ENCODE results near the gene VAMP4. TPM values are rescaled to one million over a fixed set of nuclear protein-coding genes. Genes with fewer than 3 reads are reported as not detected.

VAMP4 gene
- total and polyA plus RNA-seq, 10 of the 15 experiments (the other 5 are each of a cell fraction or from before 2014, with no cell fraction given): 0.90 to 7.9 (median 4.3) TPM

- no peak for TF ChIP-seq CTCF (IDR thresholded peaks at IDR 0.05 in 2 of 3, conservative IDR thresholded peaks at IDR 0.05 in 1 of 3; ENCODE audit: control insufficient read depth in 2 of 3, extremely low read depth in 1 of 3, insufficient read depth in 1 of 3, low read depth in 3 of 3, low read length in 3 of 3)
- TF ChIP-seq, protein P1, sequence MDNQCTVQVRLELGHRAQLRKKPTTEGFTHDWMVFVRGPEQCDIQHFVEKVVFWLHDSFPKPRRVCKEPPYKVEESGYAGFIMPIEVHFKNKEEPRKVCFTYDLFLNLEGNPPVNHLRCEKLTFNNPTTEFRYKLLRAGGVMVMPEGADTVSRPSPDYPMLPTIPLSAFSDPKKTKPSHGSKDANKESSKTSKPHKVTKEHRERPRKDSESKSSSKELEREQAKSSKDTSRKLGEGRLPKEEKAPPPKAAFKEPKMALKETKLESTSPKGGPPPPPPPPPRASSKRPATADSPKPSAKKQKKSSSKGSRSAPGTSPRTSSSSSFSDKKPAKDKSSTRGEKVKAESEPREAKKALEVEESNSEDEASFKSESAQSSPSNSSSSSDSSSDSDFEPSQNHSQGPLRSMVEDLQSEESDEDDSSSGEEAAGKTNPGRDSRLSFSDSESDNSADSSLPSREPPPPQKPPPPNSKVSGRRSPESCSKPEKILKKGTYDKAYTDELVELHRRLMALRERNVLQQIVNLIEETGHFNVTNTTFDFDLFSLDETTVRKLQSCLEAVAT (IDR thresholded peaks at IDR 0.05): 0 out of 2 replicates have a peak, but pooled peaks have one; percentile 32
- no peak; the same call in 1 of the 2 replicates for TF ChIP-seq TBL1XR1 (IDR thresholded peaks at IDR 0.05; ENCODE audit: low read depth, low read length)
- TF ChIP-seq, protein P2, sequence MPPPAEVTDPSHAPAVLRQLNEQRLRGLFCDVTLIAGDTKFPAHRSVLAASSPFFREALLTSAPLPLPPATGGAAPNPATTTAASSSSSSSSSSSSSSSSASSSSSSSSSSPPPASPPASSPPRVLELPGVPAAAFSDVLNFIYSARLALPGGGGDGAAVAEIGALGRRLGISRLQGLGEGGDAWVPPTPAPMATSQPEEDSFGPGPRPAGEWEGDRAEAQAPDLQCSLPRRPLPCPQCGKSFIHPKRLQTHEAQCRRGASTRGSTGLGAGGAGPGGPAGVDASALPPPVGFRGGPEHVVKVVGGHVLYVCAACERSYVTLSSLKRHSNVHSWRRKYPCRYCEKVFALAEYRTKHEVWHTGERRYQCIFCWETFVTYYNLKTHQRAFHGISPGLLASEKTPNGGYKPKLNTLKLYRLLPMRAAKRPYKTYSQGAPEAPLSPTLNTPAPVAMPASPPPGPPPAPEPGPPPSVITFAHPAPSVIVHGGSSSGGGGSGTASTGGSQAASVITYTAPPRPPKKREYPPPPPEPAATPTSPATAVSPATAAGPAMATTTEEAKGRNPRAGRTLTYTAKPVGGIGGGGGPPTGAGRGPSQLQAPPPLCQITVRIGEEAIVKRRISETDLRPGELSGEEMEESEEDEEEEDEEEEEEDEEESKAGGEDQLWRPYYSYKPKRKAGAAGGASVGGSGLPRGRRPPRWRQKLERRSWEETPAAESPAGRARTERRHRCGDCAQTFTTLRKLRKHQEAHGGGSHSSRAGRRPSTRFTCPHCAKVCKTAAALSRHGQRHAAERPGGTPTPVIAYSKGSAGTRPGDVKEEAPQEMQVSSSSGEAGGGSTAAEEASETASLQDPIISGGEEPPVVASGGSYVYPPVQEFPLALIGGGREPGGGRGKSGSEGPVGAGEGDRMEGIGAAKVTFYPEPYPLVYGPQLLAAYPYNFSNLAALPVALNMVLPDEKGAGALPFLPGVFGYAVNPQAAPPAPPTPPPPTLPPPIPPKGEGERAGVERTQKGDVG (CRISPR knock-in tag; IDR thresholded peaks at IDR 0.05): no peak
- TF ChIP-seq SMC3 (IDR thresholded peaks at IDR 0.05; ENCODE audit: borderline replicate concordance, low read length): no peak
- TF ChIP-seq ZNF24 (IDR thresholded peaks at IDR 0.05): no peak
- TF ChIP-seq ELK1 (IDR thresholded peaks at IDR 0.05; ENCODE audit: low read depth, low read length): peak; percentile 37; the same call in 1 of the 2 replicates
- no peak for TF ChIP-seq DPF2 (IDR thresholded peaks at IDR 0.05)
- no peak for TF ChIP-seq SMARCA5 (IDR thresholded peaks at IDR 0.05)
- no peak for TF ChIP-seq YBX1 (IDR thresholded peaks at IDR 0.05)
- no peak for TF ChIP-seq IRF4 (IDR thresholded peaks at IDR 0.05; ENCODE audit: low read depth, low read length)
- TF ChIP-seq FOXM1 (IDR thresholded peaks at IDR 0.05; ENCODE audit: low read depth, low read length): no peak
- peak; percentile 91 for TF ChIP-seq RFX5 (IDR thresholded peaks at IDR 0.05; ENCODE audit: low read depth, low read length)
- no peak for TF ChIP-seq EZH2 (IDR thresholded peaks at IDR 0.05; ENCODE audit: borderline replicate concordance, control insufficient read depth, low read depth, low read length)
- TF ChIP-seq USF1 (IDR thresholded peaks at IDR 0.05; ENCODE audit: borderline replicate concordance, extremely low read length, insufficient read depth, low read depth, low read length): peak; percentile 27
- no peak for TF ChIP-seq CBX3 (IDR thresholded peaks at IDR 0.05; ENCODE audit: borderline replicate concordance, low read depth)
- TF ChIP-seq ZNF217 (IDR thresholded peaks at IDR 0.05): no peak
- TF ChIP-seq, protein P3, sequence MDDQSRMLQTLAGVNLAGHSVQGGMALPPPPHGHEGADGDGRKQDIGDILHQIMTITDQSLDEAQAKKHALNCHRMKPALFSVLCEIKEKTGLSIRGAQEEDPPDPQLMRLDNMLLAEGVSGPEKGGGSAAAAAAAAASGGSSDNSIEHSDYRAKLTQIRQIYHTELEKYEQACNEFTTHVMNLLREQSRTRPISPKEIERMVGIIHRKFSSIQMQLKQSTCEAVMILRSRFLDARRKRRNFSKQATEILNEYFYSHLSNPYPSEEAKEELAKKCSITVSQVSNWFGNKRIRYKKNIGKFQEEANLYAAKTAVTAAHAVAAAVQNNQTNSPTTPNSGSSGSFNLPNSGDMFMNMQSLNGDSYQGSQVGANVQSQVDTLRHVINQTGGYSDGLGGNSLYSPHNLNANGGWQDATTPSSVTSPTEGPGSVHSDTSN (IDR thresholded peaks at IDR 0.05; ENCODE audit: insufficient replicate concordance, low read depth, low read length): no peak
- TF ChIP-seq BCL11A (IDR thresholded peaks at IDR 0.05; ENCODE audit: low read depth, low read length): no peak
- peak; percentile 44; the same call in 1 of the 2 replicates for TF ChIP-seq ATF7 (IDR thresholded peaks at IDR 0.05; ENCODE audit: low read depth)
These were observed 39.5 kb upstream of the VAMP4 start, which contains the start of gene METTL13 (continued) for GRCh38 chr1:171781176-171781875.
